Measurements from ENCODE around the gene ATP5PB.

DNA sequence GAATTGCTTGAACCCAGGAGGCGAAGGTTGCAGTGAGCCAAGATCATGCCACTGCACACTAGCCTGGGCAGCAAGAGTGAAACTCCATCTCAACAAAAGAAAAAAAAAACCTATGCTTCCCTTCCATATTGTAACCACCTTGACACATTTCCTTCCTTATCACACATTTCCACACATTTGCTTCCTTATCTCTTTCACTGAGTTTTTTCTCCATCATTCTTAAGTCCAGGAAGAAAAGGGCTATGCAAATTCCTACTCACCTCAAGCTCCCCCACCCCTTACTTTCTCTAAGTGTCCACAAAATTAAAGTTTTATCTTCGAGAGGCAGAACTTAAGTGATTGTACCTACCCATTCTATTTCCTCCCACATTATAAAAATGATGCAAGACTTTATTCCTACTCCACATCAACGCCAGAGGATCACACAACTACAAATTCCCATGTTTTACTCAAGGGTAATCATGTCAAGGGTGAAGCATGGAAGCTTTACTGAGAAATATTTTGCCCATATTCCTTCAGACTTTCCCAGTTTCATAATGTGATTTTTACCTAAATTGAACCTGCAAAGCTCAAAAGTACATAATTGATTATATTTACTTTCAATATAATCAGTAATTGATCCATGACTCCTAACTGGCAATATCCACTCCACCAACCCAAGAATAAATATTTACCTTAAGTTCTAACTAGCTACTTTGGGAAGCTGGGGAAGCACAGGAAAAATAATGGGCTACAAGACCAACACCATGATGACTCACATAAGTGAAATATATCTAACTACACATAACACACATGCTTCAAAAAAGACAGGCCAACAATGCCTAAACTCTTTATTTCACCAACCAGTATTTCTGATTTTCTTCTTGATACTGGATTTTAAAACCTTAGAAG, 9.6 kb upstream of the ATP5PB start:
- no peak for TF ChIP-seq HDGF (IDR thresholded peaks at IDR 0.05; ENCODE audit: borderline replicate concordance)
- TF ChIP-seq LEF1 (IDR thresholded peaks at IDR 0.05; ENCODE audit: borderline replicate concordance): no peak
- TF ChIP-seq FOXA1 (IDR thresholded peaks at IDR 0.05): no peak
- TF ChIP-seq SP1 (IDR thresholded peaks at IDR 0.05): no peak
- no peak for TF ChIP-seq ELF4 (IDR thresholded peaks at IDR 0.05)
- TF ChIP-seq BHLHE40 (IDR thresholded peaks at IDR 0.05; ENCODE audit: borderline replicate concordance): no peak
- TF ChIP-seq CTBP1 (IDR thresholded peaks at IDR 0.05; ENCODE audit: borderline replicate concordance): no peak
- no peak for TF ChIP-seq L3MBTL2 (conservative IDR thresholded peaks at IDR 0.05)
- TF ChIP-seq SUZ12 (IDR thresholded peaks at IDR 0.05): no peak
- TF ChIP-seq FOXK2 (IDR thresholded peaks at IDR 0.05): no peak
- no peak for TF ChIP-seq ZNF384 (IDR thresholded peaks at IDR 0.05)

Measured in HEK293T (cell line).